Transverse colon (tissue), 3 donors: ENCODE results near the gene FMR1.

Experiments
- EP300 ChIP-seq: sonication (generic); formaldehyde crosslinking; IDR thresholded peaks from one replicate; pipeline ENCODE4 v1.6.1; 2017; ENCODE audit warnings: antibody characterized with exemption, low read depth
- TF ChIP-seq, protein P1 (sequence below), 5 experiments: fragments of 200-600 bp in 3 of 5; fragments of 450-650 bp in 2 of 5; sonication (generic) in 3 of 5; IDR thresholded peaks; 1 replicate in 2 of 5; 2 replicates in 3 of 5; pipeline ENCODE4 v1.5.1; 2016 to 2017; ENCODE audit warnings: antibody characterized with exemption in 5 of 5, inconsistent platforms in 3 of 5, mild to moderate bottlenecking in 2 of 5, moderate library complexity in 1 of 5

DNA sequence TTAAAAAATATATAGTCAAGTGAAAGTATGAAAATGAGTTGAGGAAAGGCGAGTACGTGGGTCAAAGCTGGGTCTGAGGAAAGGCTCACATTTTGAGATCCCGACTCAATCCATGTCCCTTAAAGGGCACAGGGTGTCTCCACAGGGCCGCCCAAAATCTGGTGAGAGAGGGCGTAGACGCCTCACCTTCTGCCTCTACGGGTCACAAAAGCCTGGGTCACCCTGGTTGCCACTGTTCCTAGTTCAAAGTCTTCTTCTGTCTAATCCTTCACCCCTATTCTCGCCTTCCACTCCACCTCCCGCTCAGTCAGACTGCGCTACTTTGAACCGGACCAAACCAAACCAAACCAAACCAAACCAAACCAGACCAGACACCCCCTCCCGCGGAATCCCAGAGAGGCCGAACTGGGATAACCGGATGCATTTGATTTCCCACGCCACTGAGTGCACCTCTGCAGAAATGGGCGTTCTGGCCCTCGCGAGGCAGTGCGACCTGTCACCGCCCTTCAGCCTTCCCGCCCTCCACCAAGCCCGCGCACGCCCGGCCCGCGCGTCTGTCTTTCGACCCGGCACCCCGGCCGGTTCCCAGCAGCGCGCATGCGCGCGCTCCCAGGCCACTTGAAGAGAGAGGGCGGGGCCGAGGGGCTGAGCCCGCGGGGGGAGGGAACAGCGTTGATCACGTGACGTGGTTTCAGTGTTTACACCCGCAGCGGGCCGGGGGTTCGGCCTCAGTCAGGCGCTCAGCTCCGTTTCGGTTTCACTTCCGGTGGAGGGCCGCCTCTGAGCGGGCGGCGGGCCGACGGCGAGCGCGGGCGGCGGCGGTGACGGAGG is at the start of gene FMR1:
- no peak for TF ChIP-seq EP300
- TF ChIP-seq, protein P1, sequence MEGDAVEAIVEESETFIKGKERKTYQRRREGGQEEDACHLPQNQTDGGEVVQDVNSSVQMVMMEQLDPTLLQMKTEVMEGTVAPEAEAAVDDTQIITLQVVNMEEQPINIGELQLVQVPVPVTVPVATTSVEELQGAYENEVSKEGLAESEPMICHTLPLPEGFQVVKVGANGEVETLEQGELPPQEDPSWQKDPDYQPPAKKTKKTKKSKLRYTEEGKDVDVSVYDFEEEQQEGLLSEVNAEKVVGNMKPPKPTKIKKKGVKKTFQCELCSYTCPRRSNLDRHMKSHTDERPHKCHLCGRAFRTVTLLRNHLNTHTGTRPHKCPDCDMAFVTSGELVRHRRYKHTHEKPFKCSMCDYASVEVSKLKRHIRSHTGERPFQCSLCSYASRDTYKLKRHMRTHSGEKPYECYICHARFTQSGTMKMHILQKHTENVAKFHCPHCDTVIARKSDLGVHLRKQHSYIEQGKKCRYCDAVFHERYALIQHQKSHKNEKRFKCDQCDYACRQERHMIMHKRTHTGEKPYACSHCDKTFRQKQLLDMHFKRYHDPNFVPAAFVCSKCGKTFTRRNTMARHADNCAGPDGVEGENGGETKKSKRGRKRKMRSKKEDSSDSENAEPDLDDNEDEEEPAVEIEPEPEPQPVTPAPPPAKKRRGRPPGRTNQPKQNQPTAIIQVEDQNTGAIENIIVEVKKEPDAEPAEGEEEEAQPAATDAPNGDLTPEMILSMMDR (IDR thresholded peaks at IDR 0.05), result no peak
